Fibroblast of lung (primary cell): ENCODE measurements around the gene CFAP73.

Source experiments
- CTCF ChIP-seq, 2 donors: IDR thresholded peaks in 1 of 2; conservative IDR thresholded peaks in 1 of 2; 1 replicate in 1 of 2; 2 replicates in 1 of 2; pipeline ENCODE4 v1.5.1; 2011 to 2012; ENCODE audit warnings: low read length in 2 of 2, control low read depth in 1 of 2, inconsistent platforms in 1 of 2, low read depth in 1 of 2, mild to moderate bottlenecking in 1 of 2
- EZH2 ChIP-seq: IDR thresholded peaks from 2 replicates; pipeline ENCODE4 v1.5.1; 2012; ENCODE audit warnings: low read length, control low read depth, mild to moderate bottlenecking; ENCODE audit errors: missing control alignments

GRCh38 chr12:113194971-113195391, 45.5 kb downstream of the CFAP73 start:
- TF ChIP-seq CTCF (conservative IDR thresholded peaks at IDR 0.05 in 1 of 2, IDR thresholded peaks at IDR 0.05 in 1 of 2; ENCODE audit: low read depth in 1 of 2, low read length in 2 of 2) (no peak), EZH2 (no peak)
